ENCODE measurements around the gene GUCA2A. TPM values are rescaled to one million over a fixed set of nuclear protein-coding genes. Genes with fewer than 3 reads are reported as not detected.

The GUCA2A gene
- total RNA-seq, 2 experiments from 2014 or later, result not detected

- no peak for DNase-seq
- H3K27ac Mint-ChIP-seq, result no peak overlapping the region
These were observed 25.6 kb upstream of the GUCA2A start for GRCh38 chr1:42189931-42190853.

GRCh38 chr1:42186152-42186551 lies 21.6 kb upstream of the GUCA2A start:
- Mint-ChIP-seq H3K4me3 (no peak overlapping the region), H3K9me3 (no peaks in the 10 kb centered on the region), H3K27ac (peak overlapping the region; percentile 42), H3K27me3 (ENCODE audit: low read depth) (no peaks in the 10 kb centered on the region), H3K4me1 (ENCODE audit: low read depth) (peaks cover 6% of the 10 kb centered on the region), H3K36me3 (ENCODE audit: low read depth) (peaks cover 7% of the 10 kb centered on the region)
- CTCF ChIA-PET, result no interaction called here
- no peak for DNase-seq
- intact Hi-C loops (cut with micrococcal nuclease), result no loop called here

More at GRCh38 chr1:42189931-42190853, 25.6 kb upstream of the GUCA2A start:
- Mint-ChIP-seq H3K27me3 (ENCODE audit: low read depth) (no peaks in the 10 kb centered on the region), H3K4me1 (ENCODE audit: low read depth) (peaks cover 6% of the 10 kb centered on the region), H3K4me3 (no peak overlapping the region), H3K36me3 (ENCODE audit: low read depth) (peaks cover 6% of the 10 kb centered on the region), H3K9me3 (no peaks in the 10 kb centered on the region)
- intact Hi-C loops (cut with micrococcal nuclease), result no loop called here
- CTCF ChIA-PET, result no interaction called here

- peaks cover 6% of the 10 kb centered on the region for H3K4me1 Mint-ChIP-seq (ENCODE audit: low read depth)
- no peak overlapping the region for H3K27ac Mint-ChIP-seq
- no peaks in the 10 kb centered on the region for H3K9me3 Mint-ChIP-seq
- CTCF ChIA-PET, result interaction anchor here (1.8 kb wide), 1 partner anchor 11 kb away, joined by 8 read pairs; no protein-coding TSS in a partner anchor
- H3K36me3 Mint-ChIP-seq (ENCODE audit: low read depth), result peaks cover 7% of the 10 kb centered on the region
- H3K4me3 Mint-ChIP-seq, result no peak overlapping the region
- no peaks in the 10 kb centered on the region for H3K27me3 Mint-ChIP-seq (ENCODE audit: low read depth)
- no peak for DNase-seq
- intact Hi-C loops (cut with micrococcal nuclease), result no loop called here
These were observed 20.1 kb upstream of the GUCA2A start for GRCh38 chr1:42184616-42185015.

GRCh38 chr1:42183957-42184268 lies 19.4 kb upstream of the GUCA2A start:
- intact Hi-C loops (cut with micrococcal nuclease), result no loop called here
- Mint-ChIP-seq H3K27me3 (ENCODE audit: low read depth) (no peaks in the 10 kb centered on the region), H3K4me3 (no peak overlapping the region), H3K27ac (no peak overlapping the region), H3K4me1 (ENCODE audit: low read depth) (peaks cover 6% of the 10 kb centered on the region), H3K36me3 (ENCODE audit: low read depth) (peaks cover 5% of the 10 kb centered on the region), H3K9me3 (no peaks in the 10 kb centered on the region)
- CTCF ChIA-PET, result interaction anchor here (1.8 kb wide), 1 partner anchor 10 kb away, joined by 8 read pairs; no protein-coding TSS in a partner anchor
- DNase-seq, result no peak

GRCh38 chr1:42183210-42183956 lies 18.8 kb upstream of the GUCA2A start:
- Mint-ChIP-seq H3K9me3 (no peaks in the 10 kb centered on the region), H3K27me3 (ENCODE audit: low read depth) (no peaks in the 10 kb centered on the region), H3K4me3 (no peak overlapping the region), H3K27ac (no peak overlapping the region), H3K36me3 (ENCODE audit: low read depth) (peaks cover 5% of the 10 kb centered on the region), H3K4me1 (ENCODE audit: low read depth) (peaks cover 6% of the 10 kb centered on the region)
- intact Hi-C loops (cut with micrococcal nuclease), result no loop called here
- no peak for DNase-seq
- CTCF ChIA-PET, result interaction anchor here (0.9 to 1.8 kb wide), 2 partner anchors 10 to 151 kb away, joined by 3 to 8 read pairs; no protein-coding TSS in a partner anchor

GRCh38 chr1:42181687-42182086 lies 17.1 kb upstream of the GUCA2A start:
- no peak for DNase-seq
- no peaks in the 10 kb centered on the region for H3K9me3 Mint-ChIP-seq
- H3K4me1 Mint-ChIP-seq (ENCODE audit: low read depth), result peaks cover 6% of the 10 kb centered on the region
- intact Hi-C loops (cut with micrococcal nuclease), result no loop called here
- H3K36me3 Mint-ChIP-seq (ENCODE audit: low read depth), result peaks cover 2% of the 10 kb centered on the region
- H3K4me3 Mint-ChIP-seq, result no peak overlapping the region
- CTCF ChIA-PET, result interaction anchor here (0.9 kb wide), 1 partner anchor 8 kb away, joined by 4 read pairs; no protein-coding TSS in a partner anchor
- no peaks in the 10 kb centered on the region for H3K27me3 Mint-ChIP-seq (ENCODE audit: low read depth)
- H3K27ac Mint-ChIP-seq, result no peak overlapping the region

- Mint-ChIP-seq H3K27ac (no peak overlapping the region), H3K27me3 (ENCODE audit: low read depth) (no peaks in the 10 kb centered on the region), H3K4me1 (ENCODE audit: low read depth) (no peaks in the 10 kb centered on the region), H3K36me3 (ENCODE audit: low read depth) (peaks cover 2% of the 10 kb centered on the region), H3K4me3 (no peak overlapping the region), H3K9me3 (no peaks in the 10 kb centered on the region)
- intact Hi-C loops (cut with micrococcal nuclease), result no loop called here
- CTCF ChIA-PET, result no interaction called here
- no peak for DNase-seq
These were observed 15.4 kb upstream of the GUCA2A start for GRCh38 chr1:42179900-42180329.

- peaks cover 2% of the 10 kb centered on the region for H3K36me3 Mint-ChIP-seq (ENCODE audit: low read depth)
- H3K27ac Mint-ChIP-seq, result no peak overlapping the region
- no peaks in the 10 kb centered on the region for H3K9me3 Mint-ChIP-seq
- no peaks in the 10 kb centered on the region for H3K4me1 Mint-ChIP-seq (ENCODE audit: low read depth)
- CTCF ChIA-PET, result interaction anchor here (0.6 kb wide), 1 partner anchor 787 kb away, joined by 3 read pairs; no protein-coding TSS in a partner anchor
- no peaks in the 10 kb centered on the region for H3K27me3 Mint-ChIP-seq (ENCODE audit: low read depth)
- intact Hi-C loops (cut with micrococcal nuclease), result no loop called here
- no peak for DNase-seq
- no peak overlapping the region for H3K4me3 Mint-ChIP-seq
These were observed 14.7 kb upstream of the GUCA2A start for GRCh38 chr1:42179275-42179674.

- CTCF ChIA-PET, result interaction anchor here (0.7 kb wide), 1 partner anchor 479 kb away, joined by 3 read pairs; no protein-coding TSS in a partner anchor
- DNase-seq, result no peak
- H3K27me3 Mint-ChIP-seq (ENCODE audit: low read depth), result no peaks in the 10 kb centered on the region
- H3K4me1 Mint-ChIP-seq (ENCODE audit: low read depth), result no peaks in the 10 kb centered on the region
- H3K27ac Mint-ChIP-seq, result no peak overlapping the region
- H3K4me3 Mint-ChIP-seq, result no peak overlapping the region
- intact Hi-C loops (cut with micrococcal nuclease), result no loop called here
- H3K9me3 Mint-ChIP-seq, result no peaks in the 10 kb centered on the region
- peaks cover 2% of the 10 kb centered on the region for H3K36me3 Mint-ChIP-seq (ENCODE audit: low read depth)
These were observed 13.7 kb upstream of the GUCA2A start for GRCh38 chr1:42178249-42178648.

- CTCF ChIA-PET, result no interaction called here
- no peaks in the 10 kb centered on the region for H3K9me3 Mint-ChIP-seq
- H3K27me3 Mint-ChIP-seq (ENCODE audit: low read depth), result no peaks in the 10 kb centered on the region
- H3K27ac Mint-ChIP-seq, result no peak overlapping the region
- intact Hi-C loops (cut with micrococcal nuclease), result loop anchor here (1.0 kb wide), 1 partner anchor 158 kb away; the partner anchor contains the start of gene FOXJ3
- no peaks in the 10 kb centered on the region for H3K4me1 Mint-ChIP-seq (ENCODE audit: low read depth)
- peaks cover 2% of the 10 kb centered on the region for H3K36me3 Mint-ChIP-seq (ENCODE audit: low read depth)
- no peak for DNase-seq
- H3K4me3 Mint-ChIP-seq, result no peak overlapping the region
These were observed 13.0 kb upstream of the GUCA2A start for GRCh38 chr1:42177541-42177981.

- DNase-seq, result peak; percentile 37
- Mint-ChIP-seq H3K27ac (no peak overlapping the region), H3K9me3 (no peaks in the 10 kb centered on the region), H3K4me3 (no peak overlapping the region), H3K36me3 (ENCODE audit: low read depth) (peaks cover 2% of the 10 kb centered on the region), H3K4me1 (ENCODE audit: low read depth) (no peaks in the 10 kb centered on the region), H3K27me3 (ENCODE audit: low read depth) (no peaks in the 10 kb centered on the region)
- intact Hi-C loops (cut with micrococcal nuclease), result loop anchor here (1.0 kb wide), 1 partner anchor 158 kb away; the partner anchor contains the start of gene FOXJ3
- CTCF ChIA-PET, result interaction anchor here (1.0 kb wide), 1 partner anchor 253 kb away, joined by 3 read pairs; no protein-coding TSS in a partner anchor
These were observed 12.5 kb upstream of the GUCA2A start for GRCh38 chr1:42176902-42177519.
